Body of pancreas (tissue), 4 donors: Measurements from ENCODE around the gene TP53BP1.

Source experiments
- CTCF ChIP-seq, 7 experiments: fragments of 450-650 bp in 4 of 7; fragments of 200-600 bp in 3 of 7; sonication (generic) in 3 of 7; IDR thresholded peaks; one replicate each; pipeline ENCODE4 v1.5.1; 2016 to 2019; ENCODE audit warnings: antibody characterized with exemption in 7 of 7
- POLR2A ChIP-seq, 3 donors: fragments of 450-650 bp; IDR thresholded peaks; one replicate each; pipeline ENCODE4 v1.6.1; 2016; ENCODE audit warnings: antibody characterized with exemption in 3 of 3, mild to moderate bottlenecking in 2 of 3

- TF ChIP-seq CTCF (IDR thresholded peaks at IDR 0.05) (no peak), POLR2A (IDR thresholded peaks at IDR 0.05) (no peak)
Measured at GRCh38 chr15:43498990-43499389, 6.0 kb upstream of the TP53BP1 start.
